Gastrocnemius medialis (tissue), 4 donors: Measurements from ENCODE around the gene SPOUT1. TPM values are rescaled to one million over a fixed set of nuclear protein-coding genes. Genes with fewer than 3 reads are reported as not detected.

Experiments
- ATAC-seq, 2 donors: fragments of 150-250 bp; one replicate each; pipeline ENCODE4 v1.9.1; 2016
- DNase-seq, 2 donors: peaks; one replicate each; pipeline ENCODE4 v3.0.0-alpha.2; 2019
- H3K27ac ChIP-seq, 4 donors: fragments of 200-600 bp; sonication (generic); 1 replicate in 1 of 4; 2 replicates in 3 of 4; pipeline ENCODE4 v1.5.1; 2016 to 2018; ENCODE audit warnings: mild to moderate bottlenecking in 2 of 4, moderate library complexity in 1 of 4
- H3K27me3 ChIP-seq, 3 donors: fragments of 200-600 bp; sonication (generic) in 2 of 3; 1 replicate in 1 of 3; 2 replicates in 2 of 3; pipeline versions ENCODE4 v1.5.1 to v1.6.0; 2016 to 2019; ENCODE audit warnings: mild to moderate bottlenecking in 1 of 3, moderate library complexity in 1 of 3
- H3K36me3 ChIP-seq, 2 donors: fragments of 200-600 bp; sonication (generic) in 1 of 2; one replicate each; pipeline ENCODE4 v1.5.1; 2017 to 2018
- H3K4me1 ChIP-seq, 2 donors: fragments of 200-600 bp; sonication (generic) in 1 of 2; one replicate each; pipeline ENCODE4 v1.5.1; 2016 to 2017; ENCODE audit warnings: mild to moderate bottlenecking in 2 of 2
- H3K4me3 ChIP-seq, 4 donors: fragments of 200-600 bp; sonication (generic) in 3 of 4; 1 replicate in 1 of 4; 2 replicates in 3 of 4; pipeline ENCODE4 v1.5.1; 2016 to 2019; ENCODE audit warnings: mild to moderate bottlenecking in 2 of 4
- H3K9me3 ChIP-seq, 3 donors: fragments of 200-600 bp; sonication (generic) in 2 of 3; 1 replicate in 1 of 3; 2 replicates in 2 of 3; pipeline ENCODE4 v1.5.1; 2016 to 2019
- CTCF ChIP-seq, 5 experiments: fragments of 450-650 bp in 3 of 5; fragments of 200-600 bp in 2 of 5; sonication (generic) in 2 of 5; IDR thresholded peaks in 4 of 5; conservative IDR thresholded peaks in 1 of 5; 1 replicate in 4 of 5; 2 replicates in 1 of 5; pipeline ENCODE4 v1.5.1; 2016 to 2019; ENCODE audit warnings: antibody characterized with exemption in 5 of 5, mild to moderate bottlenecking in 3 of 5, moderate library complexity in 3 of 5
- POLR2A ChIP-seq, 2 donors: fragments of 450-650 bp; IDR thresholded peaks; one replicate each; pipeline ENCODE4 v1.6.1; 2017; ENCODE audit warnings: antibody characterized with exemption in 2 of 2, mild to moderate bottlenecking in 2 of 2, moderate library complexity in 2 of 2
- in situ Hi-C, 4 donors: fragments of 200-750 bp; cut with MboI; loops; one replicate each; pipeline versions ENCODE4 v1.15.0 to v1.8.0; 2017; ENCODE audit warnings: low sequenced_read_pairs in 4 of 4
- intact Hi-C: fragments of 100-400 bp; cut with DNase I; formaldehyde crosslinking; loops from one replicate; pipeline ENCODE4 v1.15.1; 2023; ENCODE audit warnings: low total_unique reads
- total RNA-seq, 4 donors: library from RNA; depleted of rRNA; stranded (reverse); fragments of >200 nt; gene quantifications; one replicate each; pipeline versions ENCODE4 v1.1.0 to v1.2.3, GENCODE V29; 2016

SPOUT1 gene
- total RNA-seq, 4 donors from 2014 or later: 10.7 to 29.3 (median 14.9) TPM

- H3K27me3 ChIP-seq: no peaks in the 10 kb centered on the region
- H3K4me1 ChIP-seq: peaks cover 17 to 35% of the 10 kb centered on the region in 2 donors
- no peaks in the 10 kb centered on the region for H3K36me3 ChIP-seq
- H3K9me3 ChIP-seq: no peaks in the 10 kb centered on the region
- intact Hi-C loops (loop anchor here (5.0 kb wide), 1 partner anchor 401 kb away; the partner anchor contains the start of gene URM1), in situ Hi-C loops (no loop called here)
- TF ChIP-seq POLR2A (IDR thresholded peaks at IDR 0.05) (no peak), CTCF (IDR thresholded peaks at IDR 0.05 in 4 of 5, conservative IDR thresholded peaks at IDR 0.05 in 1 of 5) (no peak)
- no peak overlapping the region for H3K4me3 ChIP-seq
- ATAC-seq (no peak), DNase-seq (no peak)
- no peak overlapping the region for H3K27ac ChIP-seq
Observed at GRCh38 chr9:128773049-128773448, 56.5 kb downstream of the SPOUT1 start.

GRCh38 chr9:128771745-128772519 lies 57.7 kb downstream of the SPOUT1 start, which contains the start of gene ZER1:
Gene ZER1, minus strand, starts transcription at chr9:128771927. Its CDS starts 16,362 bp downstream, at chr9:128755565.
- in situ Hi-C loops (no loop called here), intact Hi-C loops (loop anchor here (1.0 to 5.0 kb wide), 3 partner anchors 15 to 400 kb away; partner anchors contain the start of genes TBC1D13, URM1 and ZDHHC12)
- DNase-seq: peak; percentile 87 to 88
- peak; percentile 93 to 94 for ATAC-seq
- no peaks in the 10 kb centered on the region for H3K9me3 ChIP-seq
- H3K4me3 ChIP-seq: peak within 1 kb of the TSS; percentile 90 to 100 (median 95)
- H3K27ac ChIP-seq: peak within 1 kb of the TSS; percentile 88 to 99 (median 96)
- peak; percentile 73 to 86 for TF ChIP-seq POLR2A (IDR thresholded peaks at IDR 0.05)
- TF ChIP-seq CTCF (IDR thresholded peaks at IDR 0.05 in 4 of 5, conservative IDR thresholded peaks at IDR 0.05 in 1 of 5): no peak
- H3K27me3 ChIP-seq: no peaks in the 10 kb centered on the region
- H3K4me1 ChIP-seq: peaks cover 17 to 36% of the 10 kb centered on the region in 2 donors
- H3K36me3 ChIP-seq: no peaks in the 10 kb centered on the region

- no peak for DNase-seq
- Histone ChIP-seq H3K36me3 (no peaks in the 10 kb centered on the region), H3K4me3 (peak overlapping the region; percentile 90 to 100 (median 95)), H3K9me3 (no peaks in the 10 kb centered on the region), H3K27ac (peak overlapping the region; percentile 88 to 99 (median 96)), H3K4me1 (peaks cover 17 to 36% of the 10 kb centered on the region in 2 donors), H3K27me3 (no peaks in the 10 kb centered on the region)
- TF ChIP-seq CTCF (IDR thresholded peaks at IDR 0.05 in 4 of 5, conservative IDR thresholded peaks at IDR 0.05 in 1 of 5) (no peak), POLR2A (IDR thresholded peaks at IDR 0.05) (no peak)
- ATAC-seq: peak; percentile 39 to 48
- intact Hi-C loops (loop anchor here (1.0 to 5.0 kb wide), 3 partner anchors 16 to 399 kb away; partner anchors contain the start of genes TBC1D13, URM1 and ZDHHC12), in situ Hi-C loops (no loop called here)
Observed at GRCh38 chr9:128771094-128771721, 58.4 kb downstream of the SPOUT1 start.

GRCh38 chr9:128770286-128771030 lies 59.1 kb downstream of the SPOUT1 start:
- Histone ChIP-seq H3K36me3 (no peaks in the 10 kb centered on the region), H3K4me3 (peak overlapping the region; percentile 90 to 100 (median 95)), H3K27me3 (no peaks in the 10 kb centered on the region), H3K4me1 (peaks cover 17 to 36% of the 10 kb centered on the region in 2 donors), H3K9me3 (no peaks in the 10 kb centered on the region), H3K27ac (peak overlapping the region; percentile 88 to 99 (median 96))
- in situ Hi-C loops: no loop called here
- TF ChIP-seq POLR2A (IDR thresholded peaks at IDR 0.05): no peak
- TF ChIP-seq CTCF (IDR thresholded peaks at IDR 0.05 in 4 of 5, conservative IDR thresholded peaks at IDR 0.05 in 1 of 5): no peak
- DNase-seq (no peak), ATAC-seq (no peak)
- intact Hi-C loops: loop anchor here (1.0 to 5.0 kb wide), 3 partner anchors 17 to 398 kb away; partner anchors contain the start of genes TBC1D13, URM1 and ZDHHC12
